Measurements from ENCODE around the gene INSC.

Gene INSC

GRCh38 chr11:15234796-15235195, 120.1 kb downstream of the INSC start:
- H3K27ac ChIP-seq (ENCODE audit: extremely low read depth, low read depth, low read length), result no peak overlapping the region
- CTCF ChIA-PET, result no interaction called here
- H3K9me3 ChIP-seq (ENCODE audit: control insufficient read depth, insufficient read depth, low read depth, low read length), result no peaks in the 10 kb centered on the region
- H3K36me3 ChIP-seq (ENCODE audit: control insufficient read depth in 2 of 2, insufficient read depth in 1 of 2, low read length in 2 of 2), result no peaks in the 10 kb centered on the region
- TF ChIP-seq ZNF202 (tag by site-specific recombination; IDR thresholded peaks at IDR 0.05; ENCODE audit: borderline replicate concordance) (no peak), ZNF112 (tag by site-specific recombination; IDR thresholded peaks at IDR 0.05) (no peak), AEBP2 (tag by site-specific recombination; IDR thresholded peaks at IDR 0.05; ENCODE audit: borderline replicate concordance) (no peak), ZNF48 (tag by site-specific recombination; IDR thresholded peaks at IDR 0.05) (no peak), ZNF701 (tag by site-specific recombination; IDR thresholded peaks at IDR 0.05) (no peak), ZNF518A (tag by site-specific recombination; conservative IDR thresholded peaks at IDR 0.05; ENCODE audit: low read depth) (no peak), KLF8 (tag by site-specific recombination; IDR thresholded peaks at IDR 0.05) (no peak), PRDM1 (tag by site-specific recombination; IDR thresholded peaks at IDR 0.05) (no peak), ZBTB21 (tag by site-specific recombination; IDR thresholded peaks at IDR 0.05) (no peak), ZNF645 (tag by site-specific recombination; IDR thresholded peaks at IDR 0.05) (no peak), ZSCAN23 (tag by site-specific recombination; IDR thresholded peaks at IDR 0.05) (no peak), SP7 (tag by site-specific recombination; IDR thresholded peaks at IDR 0.05) (no peak), ZNF16 (tag by site-specific recombination; IDR thresholded peaks at IDR 0.05; ENCODE audit: low read depth) (no peak)
- TF ChIP-seq, protein P1, sequence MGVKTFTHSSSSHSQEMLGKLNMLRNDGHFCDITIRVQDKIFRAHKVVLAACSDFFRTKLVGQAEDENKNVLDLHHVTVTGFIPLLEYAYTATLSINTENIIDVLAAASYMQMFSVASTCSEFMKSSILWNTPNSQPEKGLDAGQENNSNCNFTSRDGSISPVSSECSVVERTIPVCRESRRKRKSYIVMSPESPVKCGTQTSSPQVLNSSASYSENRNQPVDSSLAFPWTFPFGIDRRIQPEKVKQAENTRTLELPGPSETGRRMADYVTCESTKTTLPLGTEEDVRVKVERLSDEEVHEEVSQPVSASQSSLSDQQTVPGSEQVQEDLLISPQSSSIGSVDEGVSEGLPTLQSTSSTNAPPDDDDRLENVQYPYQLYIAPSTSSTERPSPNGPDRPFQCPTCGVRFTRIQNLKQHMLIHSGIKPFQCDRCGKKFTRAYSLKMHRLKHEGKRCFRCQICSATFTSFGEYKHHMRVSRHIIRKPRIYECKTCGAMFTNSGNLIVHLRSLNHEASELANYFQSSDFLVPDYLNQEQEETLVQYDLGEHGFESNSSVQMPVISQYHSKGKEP (tag by site-specific recombination; IDR thresholded peaks at IDR 0.05), result no peak
- TF ChIP-seq, protein P2, sequence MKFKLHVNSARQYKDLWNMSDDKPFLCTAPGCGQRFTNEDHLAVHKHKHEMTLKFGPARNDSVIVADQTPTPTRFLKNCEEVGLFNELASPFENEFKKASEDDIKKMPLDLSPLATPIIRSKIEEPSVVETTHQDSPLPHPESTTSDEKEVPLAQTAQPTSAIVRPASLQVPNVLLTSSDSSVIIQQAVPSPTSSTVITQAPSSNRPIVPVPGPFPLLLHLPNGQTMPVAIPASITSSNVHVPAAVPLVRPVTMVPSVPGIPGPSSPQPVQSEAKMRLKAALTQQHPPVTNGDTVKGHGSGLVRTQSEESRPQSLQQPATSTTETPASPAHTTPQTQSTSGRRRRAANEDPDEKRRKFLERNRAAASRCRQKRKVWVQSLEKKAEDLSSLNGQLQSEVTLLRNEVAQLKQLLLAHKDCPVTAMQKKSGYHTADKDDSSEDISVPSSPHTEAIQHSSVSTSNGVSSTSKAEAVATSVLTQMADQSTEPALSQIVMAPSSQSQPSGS (tag by site-specific recombination; IDR thresholded peaks at IDR 0.05; ENCODE audit: low read depth), result no peak
- H3K4me1 ChIP-seq (ENCODE audit: control insufficient read depth, insufficient read depth, low read length), result no peaks in the 10 kb centered on the region
- no peak overlapping the region for H3K4me3 ChIP-seq (ENCODE audit: low read depth, low read length)
- POLR2A ChIA-PET, result no interaction called here

DNA sequence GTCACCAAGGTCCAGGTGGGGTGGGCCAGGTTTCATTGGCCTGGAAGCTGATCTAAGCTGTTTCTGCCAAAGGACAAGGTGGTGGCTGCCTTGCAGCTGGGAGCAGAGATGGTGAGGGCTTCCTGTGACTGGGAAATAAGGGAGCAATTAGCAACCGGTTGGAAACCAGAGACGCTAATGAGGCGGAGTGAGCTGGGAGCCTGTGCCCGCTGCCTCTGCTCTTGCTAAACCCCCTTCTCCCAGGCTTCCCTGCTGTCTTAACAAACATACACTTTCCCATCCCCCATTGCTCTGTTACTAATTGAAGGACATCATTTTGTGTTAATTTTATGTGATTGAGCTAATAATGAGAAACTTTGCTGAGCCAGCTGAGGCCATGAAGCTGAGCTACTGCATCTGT, 121.8 kb downstream of the INSC start:
- no peaks in the 10 kb centered on the region for H3K4me1 ChIP-seq (ENCODE audit: control insufficient read depth, insufficient read depth, low read length)
- no peak overlapping the region for H3K4me3 ChIP-seq (ENCODE audit: low read depth, low read length)
- H3K27ac ChIP-seq (ENCODE audit: extremely low read depth, low read depth, low read length), result no peak overlapping the region
- H3K36me3 ChIP-seq (ENCODE audit: control insufficient read depth in 2 of 2, insufficient read depth in 1 of 2, low read length in 2 of 2), result no peaks in the 10 kb centered on the region
- CTCF ChIA-PET, result no interaction called here
- no peaks in the 10 kb centered on the region for H3K9me3 ChIP-seq (ENCODE audit: control insufficient read depth, insufficient read depth, low read depth, low read length)
- POLR2A ChIA-PET, result no interaction called here
- TF ChIP-seq ZSCAN4 (tag by site-specific recombination; IDR thresholded peaks at IDR 0.05), result no peak
- TF ChIP-seq TRIM28 (IDR thresholded peaks at IDR 0.05; ENCODE audit: borderline replicate concordance, low read length), result no peak
- no peak for TF ChIP-seq FEZF1 (tag by site-specific recombination; IDR thresholded peaks at IDR 0.05)
- TF ChIP-seq KLF8 (tag by site-specific recombination; IDR thresholded peaks at IDR 0.05), result no peak
- TF ChIP-seq BCL6B (tag by site-specific recombination; IDR thresholded peaks at IDR 0.05), result no peak
- no peak for TF ChIP-seq HOXC10 (CRISPR knock-in tag; IDR thresholded peaks at IDR 0.05)
- TF ChIP-seq ZBTB17 (tag by site-specific recombination; IDR thresholded peaks at IDR 0.05), result no peak

All from HEK293 (cell line).